Measurements from ENCODE around the gene RALBP1. TPM values are rescaled to one million over a fixed set of nuclear protein-coding genes. Genes with fewer than 3 reads are reported as not detected.

The RALBP1 gene
- total and polyA plus RNA-seq, 2 of the 8 experiments (the other 6 are each of a cell fraction or from before 2014, with no cell fraction given): 40.3 to 67.8 TPM

- Histone ChIP-seq H3K9me3 (ENCODE audit: insufficient read depth in 2 of 2, low read depth in 1 of 2, low read length in 1 of 2) (no peaks in the 10 kb centered on the region), H4K20me1 (replicated peaks in 1 of 2; ENCODE audit: control insufficient read depth in 1 of 2, insufficient read depth in 2 of 2, low read length in 2 of 2) (no peaks in the 10 kb centered on the region), H2BK5ac (ENCODE audit: low read depth, low read length) (no peak overlapping the region), H3K27me3 (replicated peaks in 1 of 4; ENCODE audit: control insufficient read depth in 3 of 4, extremely low read depth in 1 of 4, insufficient read depth in 3 of 4, low read length in 3 of 4) (no peaks in the 10 kb centered on the region), H3K79me2 (ENCODE audit: control insufficient read depth in 1 of 2, insufficient read depth in 2 of 2, low read length in 2 of 2) (no peaks in the 10 kb centered on the region), H4K91ac (replicated peaks; ENCODE audit: insufficient read length, low read length) (no peak overlapping the region), H4K8ac (ENCODE audit: extremely low read depth, insufficient read depth, low read length) (no peak overlapping the region), H3K27ac (ENCODE audit: low read depth, low read length) (no peak overlapping the region), H3K9ac (replicated peaks in 1 of 4; ENCODE audit: extremely low read depth in 1 of 4, low read depth in 3 of 4, low read length in 3 of 4) (no peak overlapping the region), H2BK120ac (replicated peaks; ENCODE audit: low read depth, low read length) (no peak overlapping the region), H3K4me1 (replicated peaks in 1 of 4; ENCODE audit: control insufficient read depth in 3 of 4, insufficient read depth in 4 of 4, low read length in 3 of 4) (no peaks in the 10 kb centered on the region), H2BK12ac (ENCODE audit: low read depth, low read length) (no peak overlapping the region), H3K14ac (ENCODE audit: insufficient read length) (no peak overlapping the region), H2AK5ac (ENCODE audit: low read depth, low read length) (no peak overlapping the region), H3K79me1 (ENCODE audit: low read depth, low read length) (no peaks in the 10 kb centered on the region), H3K23ac (ENCODE audit: insufficient read length) (no peak overlapping the region), H2BK20ac (ENCODE audit: low read length) (no peak overlapping the region), H3K4me3 (ENCODE audit: extremely low read depth in 1 of 4, insufficient read depth in 2 of 4, low read depth in 3 of 4, low read length in 4 of 4) (no peak overlapping the region), H3K4ac (replicated peaks; ENCODE audit: insufficient read length, low read depth, low read length) (no peak overlapping the region), H3K56ac (replicated peaks; ENCODE audit: insufficient read length, low read depth, low read length) (no peak overlapping the region), H3K36me3 (ENCODE audit: control insufficient read depth in 2 of 4, insufficient read depth in 4 of 4, low read length in 3 of 4) (peaks cover 5 to 31% (median 13%) of the 10 kb centered on the region in 4 experiments; a peak in 5 of 8 replicates), H2AFZ (ENCODE audit: low read length) (no peak overlapping the region), H3K18ac (ENCODE audit: extremely low read depth, low read length) (no peak overlapping the region), H2BK15ac (ENCODE audit: low read length) (no peak overlapping the region), H3K4me2 (ENCODE audit: insufficient read depth in 1 of 2, low read depth in 2 of 2, low read length in 2 of 2) (no peak overlapping the region), H3K23me2 (ENCODE audit: low read depth, low read length) (no peaks in the 10 kb centered on the region), H4K5ac (ENCODE audit: insufficient read length, low read depth, low read length) (no peak overlapping the region)
- no peak for DNase-seq (ENCODE audit: low read depth in 1 of 2, low spot score in 2 of 2)
- no peak for FAIRE-seq
- CTCF ChIA-PET (ENCODE audit: partially characterized antibody): interaction anchor here (0.6 to 1.4 kb wide), 4 partner anchors 11 to 356 kb away, joined by 3 to 4 read pairs (median 4); no protein-coding TSS in a partner anchor
- 91% methylated on average over 6 of the region's 6 CpGs; no CpG with 5 or more reads in 1 of the 2 experiments for WGBS, 2 experiments (ENCODE audit: extremely low coverage in 1 of 2, insufficient coverage in 1 of 2, insufficient read length in 1 of 2, insufficient replicate concordance in 2 of 2, low coverage in 1 of 2, low lambda C conversion rate in 2 of 2, missing lambda C conversion rate in 1 of 2)
- POLR2A ChIA-PET (ENCODE audit: partially characterized antibody): no interaction called here
- TF ChIP-seq MAX (IDR thresholded peaks at IDR 0.05) (no peak), RNF2 (IDR thresholded peaks at IDR 0.05; ENCODE audit: borderline replicate concordance, low read depth, low read length, missing control alignments, poor library complexity, severe bottlenecking) (no peak), RXRA (IDR thresholded peaks at IDR 0.05; ENCODE audit: insufficient read depth, low read depth, low read length) (no peak), RAD21 (IDR thresholded peaks at IDR 0.05 in 1 of 2, conservative IDR thresholded peaks at IDR 0.05 in 1 of 2; ENCODE audit: low read depth in 2 of 2, low read length in 2 of 2) (no peak), SP4 (IDR thresholded peaks at IDR 0.05; ENCODE audit: low read length) (no peak), TBP (IDR thresholded peaks at IDR 0.05; ENCODE audit: low read depth, low read length) (no peak), FOSL1 (IDR thresholded peaks at IDR 0.05; ENCODE audit: insufficient read depth, low read depth, low read length) (no peak), KDM1A (IDR thresholded peaks at IDR 0.05; ENCODE audit: borderline replicate concordance, low read length) (no peak), RFX5 (IDR thresholded peaks at IDR 0.05; ENCODE audit: borderline replicate concordance, low read depth, low read length) (no peak), KDM5A (IDR thresholded peaks at IDR 0.05; ENCODE audit: low read length) (no peak), SRF (IDR thresholded peaks at IDR 0.05; ENCODE audit: low read depth, low read length) (no peak), EZH2 (IDR thresholded peaks at IDR 0.05; ENCODE audit: low read depth, low read length, severe bottlenecking) (no peak), RBBP5 (IDR thresholded peaks at IDR 0.05; ENCODE audit: borderline replicate concordance, low read depth, low read length) (no peak), GABPA (IDR thresholded peaks at IDR 0.05; ENCODE audit: borderline replicate concordance, insufficient read depth, low read length) (no peak)
These were observed 62.4 kb downstream of the RALBP1 start for GRCh38 chr18:9537677-9538076.

Measured in H1 (cell line).